ENCODE results near the gene ARSG.

Gene ARSG

GRCh38 chr17:68457539-68458259 lies 166.4 kb downstream of the ARSG start:
- no peak overlapping the region for H3K27ac ChIP-seq
- TF ChIP-seq CTCF (conservative IDR thresholded peaks at IDR 0.05) = no peak

GRCh38 chr17:68458260-68459036 lies 167.2 kb downstream of the ARSG start:
- no peak overlapping the region for H3K27ac ChIP-seq
- TF ChIP-seq CTCF (conservative IDR thresholded peaks at IDR 0.05) = no peak

- no peak for TF ChIP-seq CTCF (conservative IDR thresholded peaks at IDR 0.05)
- H3K27ac ChIP-seq = no peak overlapping the region
Measured at GRCh38 chr17:68459037-68459639, 167.8 kb downstream of the ARSG start.

GRCh38 chr17:68460146-68460545 lies 168.9 kb downstream of the ARSG start:
- H3K27ac ChIP-seq = no peak overlapping the region
- no peak for TF ChIP-seq CTCF (conservative IDR thresholded peaks at IDR 0.05)

GRCh38 chr17:68460715-68461114 lies 169.4 kb downstream of the ARSG start:
- H3K27ac ChIP-seq = no peak overlapping the region
- no peak for TF ChIP-seq CTCF (conservative IDR thresholded peaks at IDR 0.05)

GRCh38 chr17:68461122-68461539 lies 169.8 kb downstream of the ARSG start:
- TF ChIP-seq CTCF (conservative IDR thresholded peaks at IDR 0.05) = no peak
- H3K27ac ChIP-seq = no peak overlapping the region

- no peak overlapping the region for H3K27ac ChIP-seq
- no peak for TF ChIP-seq CTCF (conservative IDR thresholded peaks at IDR 0.05)
Measured at GRCh38 chr17:68461589-68461988, 170.3 kb downstream of the ARSG start.

Measured in VCaP (cell line).